Activated T-helper 1 cell treated with anti-CD3 and anti-CD28 coated beads, Interleukin-12 subunit alpha, Interleukin-12 subunit beta, Interleukin-2, Interleukin-4 antibody, amounts not matched to agents 30 ng/mL and 10 ng/mL and 1 ng/mL, durations not matched to agents 14 hours and 24 hours and 36 hours (primary cell): ENCODE data around the gene TAF1D. TPM values are rescaled to one million over a fixed set of nuclear protein-coding genes. Genes with fewer than 3 reads are reported as not detected.
A peak's percentile ranks its signal among the peaks of the same experiment; 100 is the strongest.
"Not testable (repeated sequence)": the region's sequence is repeated elsewhere in the genome, so short reads cannot be mapped to it uniquely, and the experiment has no call there.

Source experiments
- DNase-seq: peaks from one replicate; pipeline ENCODE4 v3.0.0; 2021; ENCODE audit warnings: low spot score
- H3K27ac Mint-ChIP-seq: one replicate; pipeline ENCODE4 v1.8.0; 2021; ENCODE audit warnings: mild to moderate bottlenecking, mixed read lengths
- H3K27me3 Mint-ChIP-seq: one replicate; pipeline ENCODE4 v1.8.0; 2022; ENCODE audit warnings: mild to moderate bottlenecking, moderate library complexity, mixed read lengths; ENCODE audit not compliant: insufficient read depth
- H3K36me3 Mint-ChIP-seq: one replicate; pipeline ENCODE4 v1.8.0; 2021; ENCODE audit warnings: low read depth, mixed read lengths
- H3K4me1 Mint-ChIP-seq: one replicate; pipeline ENCODE4 v1.8.0; 2021; ENCODE audit warnings: low read depth, mixed read lengths
- H3K4me3 Mint-ChIP-seq: one replicate; pipeline ENCODE4 v1.8.0; 2021; ENCODE audit warnings: mild to moderate bottlenecking, moderate library complexity, mixed read lengths
- H3K9me3 Mint-ChIP-seq: one replicate; pipeline ENCODE4 v1.8.0; 2021; ENCODE audit warnings: mixed read lengths
- intact Hi-C: fragments of 100-400 bp; cut with micrococcal nuclease; formaldehyde crosslinking; loops from one replicate; pipeline ENCODE4 v1.15.1; 2024
- total RNA-seq: library from RNA; stranded (reverse); gene quantifications from 2 replicates; pipeline ENCODE4 v1.2.3, GENCODE V29; 2022

TAF1D gene
- total RNA-seq, 1 donor from 2014 or later = 337 TPM

DNA sequence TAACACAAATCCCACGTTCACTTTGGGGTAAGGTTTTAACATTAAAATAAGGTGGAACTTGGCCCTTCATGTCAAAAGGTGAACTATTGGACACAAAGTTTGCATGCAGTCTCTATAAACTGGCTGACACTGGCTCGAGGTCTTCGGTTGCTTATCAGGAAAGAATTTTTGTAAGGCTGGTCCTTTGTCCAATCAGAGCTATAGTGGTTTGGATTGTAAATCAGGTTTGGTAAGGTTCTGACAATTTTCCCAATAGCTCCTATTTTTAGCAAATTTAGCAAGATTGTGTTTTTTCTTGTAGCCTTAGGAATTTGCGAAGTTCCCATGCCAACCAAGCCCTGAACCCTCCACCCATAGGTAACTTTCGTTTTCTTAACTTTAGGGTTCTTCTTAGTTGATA lies 25.2 kb upstream of the TAF1D start:
- H3K4me1 Mint-ChIP-seq = no peaks in the 10 kb centered on the region
- no peak overlapping the region for H3K27ac Mint-ChIP-seq
- no peaks in the 10 kb centered on the region for H3K27me3 Mint-ChIP-seq
- DNase-seq = no peak
- intact Hi-C loops = no loop called here
- H3K4me3 Mint-ChIP-seq = no peak overlapping the region
- peaks cover 25% of the 10 kb centered on the region for H3K9me3 Mint-ChIP-seq
- peaks cover 23% of the 10 kb centered on the region for H3K36me3 Mint-ChIP-seq

DNA sequence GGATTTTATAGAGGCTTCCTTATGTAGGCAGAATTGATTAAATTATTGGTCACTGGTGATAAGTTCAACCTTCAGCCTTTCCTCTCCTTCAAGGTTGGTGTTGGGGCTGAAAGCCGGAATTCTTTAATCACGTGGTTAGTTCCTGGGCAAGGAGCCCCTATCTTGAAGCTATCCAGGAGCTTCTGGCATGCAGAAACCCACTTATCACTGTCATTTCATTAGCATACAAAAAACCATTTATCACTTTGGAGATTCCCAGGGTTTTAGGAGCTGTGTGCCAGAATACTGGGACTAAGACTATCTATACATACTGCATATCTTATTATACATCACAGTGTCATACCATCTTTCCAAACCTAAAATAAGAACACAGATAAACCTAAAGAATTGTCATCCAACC lies 24.3 kb upstream of the TAF1D start:
- Mint-ChIP-seq H3K27me3 (no peaks in the 10 kb centered on the region), H3K9me3 (peaks cover 25% of the 10 kb centered on the region), H3K36me3 (peaks cover 29% of the 10 kb centered on the region), H3K4me3 (no peak overlapping the region), H3K27ac (no peak overlapping the region), H3K4me1 (no peaks in the 10 kb centered on the region)
- DNase-seq = no peak
- intact Hi-C loops = no loop called here

DNA sequence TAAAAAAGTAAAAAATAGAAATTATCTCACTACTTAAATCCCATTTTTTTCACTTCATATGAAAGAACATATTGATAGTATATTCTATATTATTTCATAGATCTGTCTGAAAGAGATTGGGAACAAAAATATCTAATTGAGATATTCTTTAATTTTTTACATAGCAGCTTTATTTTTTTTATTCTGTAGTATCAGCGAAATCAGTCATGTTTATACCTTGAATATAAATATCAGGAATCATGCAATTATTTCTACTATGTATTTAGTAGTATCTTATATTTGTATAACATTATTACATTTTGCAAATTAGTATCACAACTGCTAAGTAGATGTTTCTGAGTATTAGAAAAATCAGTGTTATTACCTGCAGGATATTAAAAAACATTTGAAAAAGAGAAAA lies 20.6 kb upstream of the TAF1D start:
- no peak overlapping the region for H3K27ac Mint-ChIP-seq
- H3K36me3 Mint-ChIP-seq = peaks cover 43% of the 10 kb centered on the region
- no peaks in the 10 kb centered on the region for H3K4me1 Mint-ChIP-seq
- H3K4me3 Mint-ChIP-seq = no peak overlapping the region
- no peak for DNase-seq
- peaks cover 12% of the 10 kb centered on the region for H3K9me3 Mint-ChIP-seq
- intact Hi-C loops = no loop called here
- no peaks in the 10 kb centered on the region for H3K27me3 Mint-ChIP-seq

DNA sequence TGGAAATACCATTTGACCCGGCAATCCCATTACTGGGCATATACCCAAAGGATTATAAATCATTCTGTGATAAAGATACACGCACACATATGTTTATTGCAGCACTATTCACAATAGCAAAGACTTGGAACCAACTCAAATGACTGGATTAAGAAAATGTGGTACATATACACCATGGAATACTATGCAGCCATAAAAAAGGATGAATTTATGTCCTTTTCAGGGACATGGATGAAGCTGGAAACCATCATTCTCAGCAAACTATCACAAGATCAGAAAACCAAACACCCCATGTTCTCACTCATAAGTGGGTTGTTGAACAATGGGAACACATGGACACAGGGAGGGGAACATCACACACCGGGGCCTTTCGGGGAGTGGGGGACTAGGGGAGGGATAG lies 17.8 kb upstream of the TAF1D start:
- Mint-ChIP-seq H3K36me3 (peaks cover 35% of the 10 kb centered on the region), H3K27ac (peak overlapping the region; percentile 56)
- H3K4me1 Mint-ChIP-seq, H3K27me3 Mint-ChIP-seq, DNase-seq, intact Hi-C loops, H3K4me3 Mint-ChIP-seq, H3K9me3 Mint-ChIP-seq: not testable (repeated sequence)

DNA sequence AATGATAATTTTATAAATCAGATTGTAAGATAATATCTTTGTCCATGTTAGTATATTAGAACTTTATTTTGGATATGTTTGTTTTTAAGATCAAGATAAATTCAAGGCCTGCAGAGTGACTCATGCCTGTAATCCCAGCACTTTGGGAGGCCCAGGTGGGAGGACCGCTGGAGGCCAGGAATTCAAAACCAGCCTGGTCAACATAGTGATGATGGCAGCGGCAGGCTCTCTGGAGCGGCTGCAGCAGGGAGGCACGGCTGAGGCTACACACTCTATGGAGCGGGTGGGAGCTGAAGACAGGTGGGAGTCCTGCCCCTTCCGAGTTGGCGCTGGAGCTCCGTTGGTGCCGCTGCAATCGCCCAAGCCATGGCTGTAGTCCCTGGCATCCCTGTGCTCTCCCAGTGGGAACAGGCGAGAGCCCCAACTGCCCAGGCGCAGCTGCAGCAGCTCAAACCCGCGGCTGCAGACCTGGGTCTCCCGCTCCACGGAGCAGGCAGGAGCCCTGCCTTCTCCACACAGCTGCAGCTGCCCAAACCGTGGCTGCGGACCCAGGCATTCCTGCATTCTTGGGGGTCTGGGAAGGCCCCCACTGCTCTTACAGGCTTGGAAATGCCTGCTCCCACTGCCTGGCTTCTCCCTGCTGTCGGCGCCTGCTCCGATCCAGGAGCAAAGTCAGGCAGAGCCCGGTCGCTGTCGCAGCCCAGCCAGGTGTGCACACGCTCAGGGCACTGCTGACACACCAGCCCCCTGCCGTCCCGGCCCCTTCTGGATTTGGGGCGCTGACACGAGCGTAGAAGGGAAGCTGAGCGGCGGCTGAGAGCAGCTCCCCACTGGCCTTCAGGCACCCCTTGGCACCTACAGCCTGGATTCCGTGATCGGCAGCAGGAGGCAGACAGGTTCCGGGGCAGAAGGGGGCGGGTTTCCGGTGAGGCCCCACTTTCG lies 16.9 kb upstream of the TAF1D start:
- intact Hi-C loops = no loop called here
- H3K4me3 Mint-ChIP-seq = no peak overlapping the region
- no peaks in the 10 kb centered on the region for H3K9me3 Mint-ChIP-seq
- no peaks in the 10 kb centered on the region for H3K4me1 Mint-ChIP-seq
- H3K36me3 Mint-ChIP-seq = peaks cover 35% of the 10 kb centered on the region
- H3K27me3 Mint-ChIP-seq = no peaks in the 10 kb centered on the region
- DNase-seq = no peak
- no peak overlapping the region for H3K27ac Mint-ChIP-seq

DNA sequence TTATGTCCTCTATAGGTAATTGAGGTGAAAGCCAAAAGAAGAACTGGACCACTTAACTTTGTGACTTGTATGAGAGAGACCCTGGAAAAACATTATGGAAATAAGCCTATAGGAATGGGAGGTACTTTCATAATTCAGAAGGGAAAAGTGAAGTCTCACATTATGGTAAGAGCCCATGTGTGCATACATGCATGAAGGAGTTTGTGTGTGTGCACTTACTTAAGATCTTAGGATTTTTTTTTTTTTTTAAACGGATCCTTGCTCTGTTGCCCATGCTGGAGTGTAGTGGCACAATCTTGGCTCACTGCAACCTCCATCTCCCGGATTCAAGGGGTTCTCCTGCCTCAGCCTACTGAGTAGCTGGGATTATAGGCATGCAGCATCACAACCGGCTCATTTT lies 16.0 kb upstream of the TAF1D start:
- no peaks in the 10 kb centered on the region for H3K4me1 Mint-ChIP-seq
- no peak overlapping the region for H3K27ac Mint-ChIP-seq
- H3K27me3 Mint-ChIP-seq = no peaks in the 10 kb centered on the region
- intact Hi-C loops = no loop called here
- DNase-seq = no peak
- no peaks in the 10 kb centered on the region for H3K9me3 Mint-ChIP-seq
- no peak overlapping the region for H3K4me3 Mint-ChIP-seq
- H3K36me3 Mint-ChIP-seq = peaks cover 34% of the 10 kb centered on the region

DNA sequence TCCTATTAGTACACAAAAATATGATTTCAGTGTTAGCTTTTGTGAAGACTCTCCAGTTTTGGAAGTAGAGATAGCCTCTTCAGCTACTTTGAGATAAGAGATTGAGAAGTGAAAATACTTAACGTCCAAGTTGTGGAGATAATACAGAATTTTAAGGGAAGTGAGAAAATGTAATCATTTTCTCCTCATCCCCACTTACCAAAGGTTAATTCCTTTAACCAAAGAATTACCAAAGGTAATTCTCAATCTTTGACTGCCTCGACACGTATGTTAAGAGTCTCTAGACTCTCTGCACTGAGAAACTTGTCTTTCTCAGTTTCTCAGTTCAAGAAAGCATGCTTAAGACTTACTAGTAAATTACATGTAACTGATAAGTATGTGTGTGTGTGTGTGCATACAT lies 15.5 kb upstream of the TAF1D start:
- Mint-ChIP-seq H3K4me3 (no peak overlapping the region), H3K36me3 (peaks cover 32% of the 10 kb centered on the region), H3K9me3 (no peaks in the 10 kb centered on the region), H3K27ac (no peak overlapping the region), H3K4me1 (no peaks in the 10 kb centered on the region), H3K27me3 (no peaks in the 10 kb centered on the region)
- DNase-seq = no peak
- intact Hi-C loops = no loop called here

DNA sequence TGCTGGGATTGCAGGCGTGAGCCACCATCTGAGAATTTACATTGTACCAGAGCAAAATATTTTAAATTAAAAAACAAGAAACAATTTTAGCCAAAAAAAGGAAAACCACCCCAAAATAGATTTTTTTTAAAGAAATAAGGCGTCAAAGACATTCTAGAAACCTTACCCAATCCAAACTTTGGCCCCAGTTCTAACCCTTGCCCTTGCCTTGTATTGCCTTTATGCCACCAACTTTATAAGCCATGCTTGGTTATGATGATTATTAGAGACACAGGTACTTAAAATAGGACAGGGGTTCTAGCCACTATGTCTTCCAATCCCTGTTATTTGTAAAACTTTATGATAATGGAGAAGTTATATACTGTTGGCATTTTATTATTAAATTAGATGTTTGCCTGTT lies 11.9 kb upstream of the TAF1D start:
- no peaks in the 10 kb centered on the region for H3K4me1 Mint-ChIP-seq
- intact Hi-C loops = no loop called here
- H3K27ac Mint-ChIP-seq = no peak overlapping the region
- DNase-seq = no peak
- no peaks in the 10 kb centered on the region for H3K27me3 Mint-ChIP-seq
- peaks cover 18% of the 10 kb centered on the region for H3K36me3 Mint-ChIP-seq
- H3K9me3 Mint-ChIP-seq = no peaks in the 10 kb centered on the region
- no peak overlapping the region for H3K4me3 Mint-ChIP-seq

DNA sequence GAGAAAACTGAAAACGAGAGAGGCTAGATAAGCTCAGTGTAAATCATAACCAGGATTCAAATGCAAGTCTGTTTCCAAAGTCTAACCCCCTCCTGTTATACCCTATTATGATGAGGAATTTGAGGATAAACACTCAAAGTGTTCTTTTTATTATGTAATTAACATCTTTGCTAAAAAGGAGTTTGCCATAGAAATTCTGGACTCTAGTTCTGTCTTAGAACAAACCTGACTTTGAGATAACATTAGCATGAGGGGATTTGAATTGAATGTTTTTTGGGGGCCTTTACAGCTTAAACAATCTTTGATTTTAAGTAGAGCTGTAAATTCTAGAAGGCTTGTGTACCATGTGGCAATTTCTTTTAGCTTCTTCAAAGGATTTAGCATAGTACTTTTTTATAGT lies 9.7 kb upstream of the TAF1D start:
- no peaks in the 10 kb centered on the region for H3K9me3 Mint-ChIP-seq
- no peak overlapping the region for H3K27ac Mint-ChIP-seq
- peaks cover 12% of the 10 kb centered on the region for H3K36me3 Mint-ChIP-seq
- no peaks in the 10 kb centered on the region for H3K4me1 Mint-ChIP-seq
- H3K4me3 Mint-ChIP-seq = no peak overlapping the region
- no peaks in the 10 kb centered on the region for H3K27me3 Mint-ChIP-seq
- DNase-seq = no peak
- intact Hi-C loops = no loop called here

DNA sequence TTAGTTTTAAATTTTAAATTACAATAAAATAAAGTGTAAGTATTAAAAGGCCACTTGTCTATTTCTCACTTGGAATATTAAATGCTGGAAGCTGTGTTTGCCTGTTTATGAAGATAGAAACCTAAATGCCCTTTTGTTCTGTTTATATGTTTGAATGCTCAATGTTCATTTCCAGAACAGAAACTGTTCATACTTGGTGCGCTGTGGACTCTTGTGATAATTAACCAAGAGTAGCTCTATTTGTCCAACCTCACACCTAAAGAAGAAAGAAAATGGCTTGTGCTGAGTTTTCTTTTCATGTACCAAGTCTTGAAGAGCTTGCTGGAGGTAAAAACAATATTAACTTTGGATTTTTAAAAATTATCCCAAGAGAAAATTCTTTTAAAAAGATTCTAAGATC lies 5.8 kb upstream of the TAF1D start:
- intact Hi-C loops = no loop called here

DNA sequence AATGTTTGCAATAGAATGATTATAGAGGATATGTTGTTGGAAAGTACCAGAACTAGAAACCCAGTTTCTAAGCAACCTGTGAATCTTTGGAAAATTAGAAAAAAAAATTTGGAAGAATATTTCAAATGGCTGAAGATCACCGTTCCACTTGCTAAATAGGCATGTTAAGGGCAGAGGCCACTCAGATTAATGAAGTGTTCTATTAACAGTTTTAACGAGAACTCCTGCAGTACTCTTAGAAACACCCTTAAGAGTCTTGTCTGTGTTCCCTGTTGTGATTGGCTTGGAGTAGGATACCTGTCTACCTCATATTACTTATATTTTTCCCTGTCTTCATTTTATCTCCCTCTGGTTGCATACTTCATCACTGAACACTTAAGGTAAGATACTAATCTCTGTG lies 4.8 kb upstream of the TAF1D start:
- Mint-ChIP-seq H3K27me3 (no peaks in the 10 kb centered on the region), H3K4me1 (peaks cover 16% of the 10 kb centered on the region), H3K27ac (no peak overlapping the region), H3K4me3 (no peak overlapping the region), H3K9me3 (no peaks in the 10 kb centered on the region), H3K36me3 (peaks cover 16% of the 10 kb centered on the region)
- DNase-seq = no peak
- intact Hi-C loops = no loop called here

More for the DNA sequence above, 5.8 kb upstream of the TAF1D start:
- Mint-ChIP-seq H3K36me3 (peaks cover 13% of the 10 kb centered on the region), H3K27ac (no peak overlapping the region), H3K4me3 (no peak overlapping the region), H3K4me1 (peaks cover 16% of the 10 kb centered on the region), H3K9me3 (no peaks in the 10 kb centered on the region), H3K27me3 (no peaks in the 10 kb centered on the region)
- DNase-seq = no peak

DNA sequence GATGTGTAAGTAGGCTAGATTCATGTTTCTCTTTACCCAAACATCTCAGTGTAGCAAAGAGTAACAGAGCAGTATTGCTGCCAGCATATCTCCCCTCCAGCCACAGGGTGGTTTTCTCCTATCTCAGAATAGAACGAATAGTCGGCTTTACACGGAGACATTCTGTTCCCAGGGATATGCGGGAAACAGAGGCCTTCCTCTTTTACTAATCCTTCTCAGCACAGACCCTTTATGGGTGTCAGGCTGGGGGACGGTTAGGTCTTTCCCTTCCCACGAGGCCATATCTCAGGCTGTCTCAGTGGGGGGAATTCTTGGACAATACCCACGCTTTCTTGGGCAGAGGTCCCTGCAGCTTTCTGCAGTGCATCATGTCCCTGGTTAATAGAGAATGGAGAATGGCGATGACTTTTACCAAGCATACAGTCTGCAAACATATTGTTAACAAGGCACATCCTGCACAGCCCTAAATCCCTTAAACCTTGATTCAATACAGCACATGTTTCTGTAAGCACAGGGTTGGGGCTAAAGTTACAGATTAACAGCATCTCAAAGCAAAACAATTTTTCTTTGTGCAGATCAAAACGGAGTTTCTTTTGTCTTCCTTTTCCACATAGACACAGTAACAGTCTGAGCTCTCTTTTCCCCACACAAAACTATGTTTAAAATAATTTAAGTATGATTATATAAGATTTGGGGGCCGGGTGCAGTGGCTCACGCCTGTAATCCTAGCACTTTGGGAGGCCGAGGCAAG lies 3.9 kb upstream of the TAF1D start:
- Mint-ChIP-seq H3K36me3 (peaks cover 24% of the 10 kb centered on the region), H3K4me1 (peaks cover 16% of the 10 kb centered on the region)
- DNase-seq, H3K9me3 Mint-ChIP-seq, H3K27me3 Mint-ChIP-seq, H3K27ac Mint-ChIP-seq, intact Hi-C loops, H3K4me3 Mint-ChIP-seq: not testable (repeated sequence)

DNA sequence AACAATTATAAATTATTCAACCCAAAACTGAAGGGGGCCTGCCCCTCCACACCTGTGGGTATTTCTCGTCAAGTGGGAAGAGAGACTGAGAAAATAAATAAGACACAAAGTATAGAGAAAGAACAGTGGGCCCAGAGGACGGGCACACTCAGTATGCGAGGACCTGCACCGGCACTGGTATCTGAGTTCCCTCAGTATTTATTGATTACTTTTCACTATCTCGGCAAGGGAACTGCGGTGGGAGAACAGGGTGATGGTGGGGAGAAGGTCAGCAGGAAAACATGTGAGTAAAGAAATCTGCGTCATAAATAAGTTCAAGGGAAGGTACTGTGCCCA lies 3.3 kb upstream of the TAF1D start:
- no peaks in the 10 kb centered on the region for H3K9me3 Mint-ChIP-seq
- peaks cover 26% of the 10 kb centered on the region for H3K36me3 Mint-ChIP-seq
- DNase-seq = no peak
- H3K4me3 Mint-ChIP-seq = no peak overlapping the region
- no peak overlapping the region for H3K27ac Mint-ChIP-seq
- intact Hi-C loops = loop anchor here (5.0 kb wide), 2 partner anchors 202 to 798 kb away; partner anchors contain the start of genes FUT4 and SMCO4
- peaks cover 20% of the 10 kb centered on the region for H3K4me1 Mint-ChIP-seq
- H3K27me3 Mint-ChIP-seq = no peaks in the 10 kb centered on the region
